MM.1S (cell line): Measurements from ENCODE around the gene ADCY6.

ENCODE experiments used
- CTCF ChIP-seq: fragments of 300-600 bp; sonication (generic); IDR thresholded peaks from 2 replicates; pipeline ENCODE4 v1.5.1; 2016; ENCODE audit warnings: antibody characterized with exemption, low read length, mixed read lengths
- EZH2 ChIP-seq: fragments of 300-600 bp; sonication (generic); optimal IDR thresholded peaks from 2 replicates; pipeline ENCODE3; 2017; ENCODE audit warnings: low read depth, mild to moderate bottlenecking, antibody characterized with exemption, low read length, mixed read lengths
- EZH2phosphoT487 ChIP-seq: fragments of 300-600 bp; sonication (generic); IDR thresholded peaks from 2 replicates; pipeline ENCODE4 v1.6.1; 2018; ENCODE audit warnings: antibody characterized with exemption, low read length

GRCh38 chr12:48818831-48819590 is 30.1 kb upstream of the ADCY6 start:
- TF ChIP-seq CTCF: peak; percentile 27
- TF ChIP-seq EZH2phosphoT487: no peak
- TF ChIP-seq EZH2: no peak
